Neural cell (in vitro differentiated cells): ENCODE measurements around the gene RDH8. TPM values are rescaled to one million over a fixed set of nuclear protein-coding genes. Genes with fewer than 3 reads are reported as not detected.

Experiments
- H2AFZ ChIP-seq: fragments of 200-600, 300-800 bp; sonication (generic), shearing (Covaris generic); 2 replicates; pipeline ENCODE4 v1.6.0; 2014; ENCODE audit warnings: low read depth, mild to moderate bottlenecking, antibody characterized with exemption, low read length, moderate library complexity
- H3F3A ChIP-seq: fragments of 200-600 bp; shearing (Covaris generic); 2 replicates; pipeline ENCODE4 v1.6.1; 2016; ENCODE audit warnings: mild to moderate bottlenecking, moderate library complexity, mixed read lengths, antibody characterized with exemption, low read length; ENCODE audit not compliant: insufficient read depth, poor library complexity, severe bottlenecking
- H3K27ac ChIP-seq: fragments of 200-600, 300-800 bp; sonication (generic), shearing (Covaris generic); 2 replicates; pipeline ENCODE4 v1.5.1; 2014; ENCODE audit warnings: mild to moderate bottlenecking, low read length, moderate library complexity
- H3K27me3 ChIP-seq: fragments of 300-800, 200-600 bp; sonication (generic), shearing (Covaris generic); 2 replicates; pipeline ENCODE4 v1.6.0; 2014; ENCODE audit warnings: mild to moderate bottlenecking, low read depth, low read length, moderate library complexity; ENCODE audit not compliant: insufficient read depth
- H3K36me3 ChIP-seq: fragments of 300-800, 200-600 bp; sonication (generic), shearing (Covaris generic); 2 replicates; pipeline ENCODE4 v1.5.1; 2014; ENCODE audit warnings: mild to moderate bottlenecking, antibody characterized with exemption, low read length, moderate library complexity; ENCODE audit not compliant: insufficient read depth
- H3K4me2 ChIP-seq: fragments of 300-800, 200-600 bp; sonication (generic), shearing (Covaris generic); 2 replicates; pipeline ENCODE4 v1.6.0; 2014; ENCODE audit warnings: mild to moderate bottlenecking, low read length
- H3K4me3 ChIP-seq: fragments of 300-800, 200-600 bp; sonication (generic), shearing (Covaris generic); 2 replicates; pipeline ENCODE4 v1.5.1; 2014; ENCODE audit warnings: mild to moderate bottlenecking, low read length, moderate library complexity
- H3K79me2 ChIP-seq: fragments of 200-600 bp; shearing (Covaris generic); replicated peaks from 2 replicates; pipeline ENCODE4 v1.6.0; 2014; ENCODE audit warnings: mild to moderate bottlenecking, low read length, moderate library complexity; ENCODE audit not compliant: insufficient read depth
- H3K9ac ChIP-seq: fragments of 300-800, 200-600 bp; sonication (generic), shearing (Covaris generic); 2 replicates; pipeline ENCODE4 v1.6.1; 2016; ENCODE audit warnings: mild to moderate bottlenecking, low read length, mixed read lengths
- H3K9me2 ChIP-seq: fragments of 200-600 bp; shearing (Covaris generic); 2 replicates; pipeline ENCODE4 v1.6.1; 2016; ENCODE audit warnings: mild to moderate bottlenecking, low read length, mixed read lengths; ENCODE audit not compliant: insufficient read depth
- H3K9me3 ChIP-seq: fragments of 200-600, 300-800 bp; sonication (generic), shearing (Covaris generic); 2 replicates; pipeline ENCODE4 v1.6.1; 2016; ENCODE audit warnings: mild to moderate bottlenecking, mixed run types, low read length, moderate library complexity, mixed read lengths
- H4K20me1 ChIP-seq: fragments of 200-600 bp; shearing (Covaris generic); 2 replicates; pipeline ENCODE4 v1.6.1; 2016; ENCODE audit warnings: mild to moderate bottlenecking, mixed run types; ENCODE audit not compliant: insufficient read depth
- CTCF ChIP-seq: fragments of 450-650 bp; IDR thresholded peaks from 2 replicates; pipeline ENCODE4 v1.5.1; 2014; ENCODE audit warnings: antibody characterized with exemption, mild to moderate bottlenecking, moderate library complexity; ENCODE audit not compliant: poor library complexity, severe bottlenecking
- EP300 ChIP-seq: fragments of 450-650 bp; conservative IDR thresholded peaks from 2 replicates; pipeline ENCODE4 v1.6.1; 2014; ENCODE audit warnings: antibody characterized with exemption, mild to moderate bottlenecking, moderate library complexity; ENCODE audit not compliant: poor library complexity, severe bottlenecking
- EZH2 ChIP-seq: fragments of 200-600, 300-800 bp; shearing (Covaris generic), sonication (generic); IDR thresholded peaks from 2 replicates; pipeline ENCODE4 v1.6.1; 2014; ENCODE audit warnings: antibody characterized with exemption, low read length, borderline replicate concordance, mild to moderate bottlenecking; ENCODE audit not compliant: insufficient read depth, poor library complexity, severe bottlenecking
- MXI1 ChIP-seq: fragments of 450-650 bp; conservative IDR thresholded peaks from 2 replicates; pipeline ENCODE4 v1.6.1; 2014; ENCODE audit warnings: antibody characterized with exemption, mild to moderate bottlenecking; ENCODE audit not compliant: poor library complexity, severe bottlenecking
- POLR2AphosphoS5 ChIP-seq: IDR thresholded peaks from 2 replicates; pipeline ENCODE4 v1.6.1; 2012
- RAD21 ChIP-seq: fragments of 450-650 bp; conservative IDR thresholded peaks from 2 replicates; pipeline ENCODE4 v1.6.1; 2014; ENCODE audit warnings: antibody characterized with exemption, mild to moderate bottlenecking, moderate library complexity
- REST ChIP-seq: IDR thresholded peaks from 2 replicates; pipeline ENCODE4 v1.6.1; 2012; ENCODE audit warnings: borderline replicate concordance
- SMC3 ChIP-seq: fragments of 450-650 bp; conservative IDR thresholded peaks from 2 replicates; pipeline ENCODE4 v1.6.1; 2014; ENCODE audit warnings: antibody characterized with exemption, mild to moderate bottlenecking, moderate library complexity; ENCODE audit not compliant: poor library complexity
- TAF1 ChIP-seq: IDR thresholded peaks from 2 replicates; pipeline ENCODE4 v1.6.1; 2012; ENCODE audit warnings: low read depth
- polyA plus RNA-seq: library from polyadenylated mRNA; depleted of rRNA; stranded (reverse); fragments of >200 nt; gene quantifications from 2 replicates; pipeline ENCODE4 v1.2.3, GENCODE V29; 2014

The RDH8 gene
- polyA plus RNA-seq, 1 donor from 2014 or later: not detected

- no peaks in the 10 kb centered on the region for H3K79me2 ChIP-seq
- H3K4me2 ChIP-seq: no peak overlapping the region
- no peak overlapping the region for H3K9ac ChIP-seq
Measured at GRCh38 chr19:10018786-10019185, 5.5 kb downstream of the RDH8 start.

GRCh38 chr19:10019246-10019645 lies 6.0 kb downstream of the RDH8 start:
- no peak overlapping the region for H3K4me3 ChIP-seq
- H3K9me2 ChIP-seq: no peaks in the 10 kb centered on the region
- no peaks in the 10 kb centered on the region for H3K36me3 ChIP-seq
- H3K9ac ChIP-seq: no peak overlapping the region
- H3K79me2 ChIP-seq: no peaks in the 10 kb centered on the region
- no peak overlapping the region for H2AFZ ChIP-seq
- H3K9me3 ChIP-seq: no peaks in the 10 kb centered on the region
- no peak overlapping the region for H3K4me2 ChIP-seq
- H3K27ac ChIP-seq: no peak overlapping the region
- no peaks in the 10 kb centered on the region for H4K20me1 ChIP-seq
- H3K27me3 ChIP-seq: no peaks in the 10 kb centered on the region
- H3F3A ChIP-seq: no peaks in the 10 kb centered on the region
- no peak for TF ChIP-seq TAF1
- TF ChIP-seq SMC3: no peak
- no peak for TF ChIP-seq REST
- no peak for TF ChIP-seq EZH2
- TF ChIP-seq CTCF: no peak
- no peak for TF ChIP-seq MXI1

More at GRCh38 chr19:10018786-10019185, 5.5 kb downstream of the RDH8 start:
- Histone ChIP-seq H3K27ac (no peak overlapping the region), H4K20me1 (no peaks in the 10 kb centered on the region), H3K27me3 (no peaks in the 10 kb centered on the region), H2AFZ (no peak overlapping the region), H3K9me3 (no peaks in the 10 kb centered on the region), H3K4me3 (no peak overlapping the region), H3F3A (no peaks in the 10 kb centered on the region), H3K9me2 (no peaks in the 10 kb centered on the region), H3K36me3 (no peaks in the 10 kb centered on the region)
- no peak for TF ChIP-seq SMC3
- no peak for TF ChIP-seq MXI1
- TF ChIP-seq EP300: no peak
- no peak for TF ChIP-seq EZH2
- no peak for TF ChIP-seq RAD21
- TF ChIP-seq REST: no peak
- no peak for TF ChIP-seq CTCF
- no peak for TF ChIP-seq POLR2AphosphoS5
- no peak for TF ChIP-seq TAF1
